AG09309 (cell line): Measurements from ENCODE around the gene ARMH1.
"Not testable (repeated sequence)": the region's sequence is repeated elsewhere in the genome, so short reads cannot be mapped to it uniquely, and the experiment has no call there.

Experiments
- DNase-seq: peaks from one replicate; pipeline ENCODE4 v3.0.0-alpha.2; 2010; ENCODE audit warnings: low read depth
- H3K4me3 ChIP-seq: 2 replicates; pipeline ENCODE4 v1.5.1; 2011; ENCODE audit warnings: mild to moderate bottlenecking, low read depth, low read length, moderate library complexity; ENCODE audit not compliant: control insufficient read depth
- TF ChIP-seq, protein P1 (sequence below): IDR thresholded peaks from 2 replicates; pipeline ENCODE4 v1.5.1; 2011; ENCODE audit warnings: mild to moderate bottlenecking, low read depth, low read length, inconsistent platforms; ENCODE audit not compliant: insufficient read depth, control insufficient read depth; ENCODE audit errors: missing control alignments

Gene ARMH1

DNA sequence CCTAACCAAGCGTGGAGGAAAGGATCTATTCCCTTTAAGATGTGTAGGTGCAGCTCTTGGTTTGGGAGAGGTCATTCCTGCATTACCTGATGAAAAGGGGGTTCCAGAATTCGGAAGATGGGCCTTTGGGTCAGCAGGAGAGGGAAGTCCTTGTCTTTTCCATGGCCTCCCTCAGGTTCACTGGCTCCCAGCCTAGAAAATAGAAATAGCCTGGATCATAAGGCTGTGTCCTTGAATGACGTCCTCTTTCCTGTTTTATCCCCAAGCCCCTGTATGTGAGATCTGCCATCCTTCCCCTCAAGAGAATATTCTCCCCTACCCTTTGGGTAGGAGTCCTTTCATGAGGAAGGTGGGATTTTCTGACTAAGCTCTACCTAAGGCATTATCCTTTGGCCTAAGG is 86.4 kb downstream of the ARMH1 start:
- H3K4me3 ChIP-seq = no peak overlapping the region
- DNase-seq = no peak
- TF ChIP-seq, protein P1, sequence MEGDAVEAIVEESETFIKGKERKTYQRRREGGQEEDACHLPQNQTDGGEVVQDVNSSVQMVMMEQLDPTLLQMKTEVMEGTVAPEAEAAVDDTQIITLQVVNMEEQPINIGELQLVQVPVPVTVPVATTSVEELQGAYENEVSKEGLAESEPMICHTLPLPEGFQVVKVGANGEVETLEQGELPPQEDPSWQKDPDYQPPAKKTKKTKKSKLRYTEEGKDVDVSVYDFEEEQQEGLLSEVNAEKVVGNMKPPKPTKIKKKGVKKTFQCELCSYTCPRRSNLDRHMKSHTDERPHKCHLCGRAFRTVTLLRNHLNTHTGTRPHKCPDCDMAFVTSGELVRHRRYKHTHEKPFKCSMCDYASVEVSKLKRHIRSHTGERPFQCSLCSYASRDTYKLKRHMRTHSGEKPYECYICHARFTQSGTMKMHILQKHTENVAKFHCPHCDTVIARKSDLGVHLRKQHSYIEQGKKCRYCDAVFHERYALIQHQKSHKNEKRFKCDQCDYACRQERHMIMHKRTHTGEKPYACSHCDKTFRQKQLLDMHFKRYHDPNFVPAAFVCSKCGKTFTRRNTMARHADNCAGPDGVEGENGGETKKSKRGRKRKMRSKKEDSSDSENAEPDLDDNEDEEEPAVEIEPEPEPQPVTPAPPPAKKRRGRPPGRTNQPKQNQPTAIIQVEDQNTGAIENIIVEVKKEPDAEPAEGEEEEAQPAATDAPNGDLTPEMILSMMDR = no peak

GRCh38 chr1:44766421-44766820 is 91.9 kb downstream of the ARMH1 start:
- H3K4me3 ChIP-seq, DNase-seq: not testable (repeated sequence)
